DOHH2 (cell line): ENCODE data around the gene NDUFC2.
"Not testable (repeated sequence)": the region's sequence is repeated elsewhere in the genome, so short reads cannot be mapped to it uniquely, and the experiment has no call there.

ENCODE experiments used
- H3F3A ChIP-seq: fragments of 200-600 bp; sonication (generic), shearing (Covaris generic); 2 replicates; pipeline ENCODE4 v1.6.0; 2016; ENCODE audit warnings: antibody characterized with exemption, mild to moderate bottlenecking; ENCODE audit not compliant: control insufficient read depth, insufficient read depth
- H3K27ac ChIP-seq: fragments of 200-600 bp; sonication (generic); 2 replicates; pipeline ENCODE4 v1.5.1; 2014; ENCODE audit warnings: low read depth, mild to moderate bottlenecking, low read length, moderate library complexity
- H3K27me3 ChIP-seq: fragments of 200-600 bp; sonication (generic); 2 replicates; pipeline ENCODE4 v1.6.1; 2014; ENCODE audit warnings: mild to moderate bottlenecking, low read length, mixed read lengths; ENCODE audit not compliant: control insufficient read depth
- H3K36me3 ChIP-seq: fragments of 200-600 bp; sonication (generic); 2 replicates; pipeline ENCODE4 v1.6.1; 2014; ENCODE audit warnings: mild to moderate bottlenecking, low read length, moderate library complexity, mixed read lengths; ENCODE audit not compliant: control insufficient read depth
- H3K4me1 ChIP-seq: fragments of 200-600 bp; sonication (generic); 2 replicates; pipeline ENCODE4 v1.6.1; 2014; ENCODE audit warnings: mild to moderate bottlenecking, low read length, mixed read lengths; ENCODE audit not compliant: control insufficient read depth
- H3K4me2 ChIP-seq: fragments of 200-600 bp; sonication (generic); 2 replicates; pipeline ENCODE4 v1.6.0; 2014; ENCODE audit warnings: mild to moderate bottlenecking, low read length, moderate library complexity
- H3K4me3 ChIP-seq: fragments of 200-600 bp; sonication (generic); 2 replicates; pipeline ENCODE4 v1.5.1; 2014; ENCODE audit warnings: mild to moderate bottlenecking, low read length, mixed read lengths
- H3K79me2 ChIP-seq: fragments of 200-600 bp; sonication (generic); 2 replicates; pipeline ENCODE4 v1.6.1; 2014; ENCODE audit warnings: mild to moderate bottlenecking, low read length, mixed read lengths; ENCODE audit not compliant: control insufficient read depth
- H3K9me2 ChIP-seq: fragments of 200-600 bp; sonication (generic); replicated peaks from 2 replicates; pipeline ENCODE4 v1.6.1; 2014; ENCODE audit warnings: mild to moderate bottlenecking, low read length, mixed read lengths; ENCODE audit not compliant: control insufficient read depth
- H3K9me3 ChIP-seq: fragments of 200-600 bp; sonication (generic); 2 replicates; pipeline ENCODE4 v1.6.1; 2014; ENCODE audit warnings: antibody characterized with exemption, low read length, mixed read lengths; ENCODE audit not compliant: control insufficient read depth, insufficient read depth
- H4K20me1 ChIP-seq: fragments of 200-600 bp; sonication (generic); 2 replicates; pipeline ENCODE4 v1.6.0; 2014; ENCODE audit warnings: low read depth, mild to moderate bottlenecking, antibody characterized with exemption, low read length, moderate library complexity; ENCODE audit not compliant: control insufficient read depth, insufficient read depth
- EZH2phosphoT487 ChIP-seq: fragments of 200-600 bp; sonication (generic); IDR thresholded peaks from 2 replicates; pipeline ENCODE4 v1.6.1; 2017; ENCODE audit warnings: borderline replicate concordance, mild to moderate bottlenecking, antibody characterized with exemption, low read length, moderate library complexity, mixed read lengths
- TF ChIP-seq, protein P1 (sequence below): fragments of 200-600 bp; sonication (generic); IDR thresholded peaks from one replicate; pipeline ENCODE4 v1.5.1; 2014; ENCODE audit warnings: antibody characterized with exemption, mild to moderate bottlenecking, low read depth, low read length; ENCODE audit not compliant: poor library complexity, severe bottlenecking

Gene NDUFC2

DNA sequence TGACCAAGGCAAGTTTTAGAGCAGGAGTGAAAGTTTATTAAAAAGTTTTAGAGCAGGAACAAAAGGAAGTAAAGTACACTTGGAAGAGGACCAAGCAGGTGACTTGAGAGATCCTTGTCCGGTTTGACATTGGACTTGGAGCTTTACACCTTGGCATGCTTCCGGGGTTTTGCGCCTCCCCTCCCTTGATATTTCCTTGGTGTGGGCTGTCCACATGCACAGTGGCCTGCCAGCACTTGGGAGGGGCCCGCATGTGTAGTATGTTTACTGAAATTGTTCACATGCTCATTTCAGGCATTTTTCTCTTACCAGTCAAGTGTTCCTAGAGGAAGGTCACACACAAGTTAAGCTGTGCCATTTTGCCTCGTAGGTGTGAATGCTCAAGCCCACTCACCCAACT is 35.0 kb downstream of the NDUFC2 start:
- Histone ChIP-seq H3K9me3 (no peaks in the 10 kb centered on the region), H3K27me3 (no peaks in the 10 kb centered on the region), H4K20me1 (no peaks in the 10 kb centered on the region), H3F3A (no peaks in the 10 kb centered on the region), H3K4me3 (no peak overlapping the region), H3K4me1 (peaks cover 12% of the 10 kb centered on the region), H3K36me3 (no peaks in the 10 kb centered on the region), H3K9me2 (no peaks in the 10 kb centered on the region), H3K79me2 (no peaks in the 10 kb centered on the region), H3K4me2 (no peak overlapping the region), H3K27ac (no peak overlapping the region)
- TF ChIP-seq, protein P1, sequence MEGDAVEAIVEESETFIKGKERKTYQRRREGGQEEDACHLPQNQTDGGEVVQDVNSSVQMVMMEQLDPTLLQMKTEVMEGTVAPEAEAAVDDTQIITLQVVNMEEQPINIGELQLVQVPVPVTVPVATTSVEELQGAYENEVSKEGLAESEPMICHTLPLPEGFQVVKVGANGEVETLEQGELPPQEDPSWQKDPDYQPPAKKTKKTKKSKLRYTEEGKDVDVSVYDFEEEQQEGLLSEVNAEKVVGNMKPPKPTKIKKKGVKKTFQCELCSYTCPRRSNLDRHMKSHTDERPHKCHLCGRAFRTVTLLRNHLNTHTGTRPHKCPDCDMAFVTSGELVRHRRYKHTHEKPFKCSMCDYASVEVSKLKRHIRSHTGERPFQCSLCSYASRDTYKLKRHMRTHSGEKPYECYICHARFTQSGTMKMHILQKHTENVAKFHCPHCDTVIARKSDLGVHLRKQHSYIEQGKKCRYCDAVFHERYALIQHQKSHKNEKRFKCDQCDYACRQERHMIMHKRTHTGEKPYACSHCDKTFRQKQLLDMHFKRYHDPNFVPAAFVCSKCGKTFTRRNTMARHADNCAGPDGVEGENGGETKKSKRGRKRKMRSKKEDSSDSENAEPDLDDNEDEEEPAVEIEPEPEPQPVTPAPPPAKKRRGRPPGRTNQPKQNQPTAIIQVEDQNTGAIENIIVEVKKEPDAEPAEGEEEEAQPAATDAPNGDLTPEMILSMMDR = no peak
- no peak for TF ChIP-seq EZH2phosphoT487

DNA sequence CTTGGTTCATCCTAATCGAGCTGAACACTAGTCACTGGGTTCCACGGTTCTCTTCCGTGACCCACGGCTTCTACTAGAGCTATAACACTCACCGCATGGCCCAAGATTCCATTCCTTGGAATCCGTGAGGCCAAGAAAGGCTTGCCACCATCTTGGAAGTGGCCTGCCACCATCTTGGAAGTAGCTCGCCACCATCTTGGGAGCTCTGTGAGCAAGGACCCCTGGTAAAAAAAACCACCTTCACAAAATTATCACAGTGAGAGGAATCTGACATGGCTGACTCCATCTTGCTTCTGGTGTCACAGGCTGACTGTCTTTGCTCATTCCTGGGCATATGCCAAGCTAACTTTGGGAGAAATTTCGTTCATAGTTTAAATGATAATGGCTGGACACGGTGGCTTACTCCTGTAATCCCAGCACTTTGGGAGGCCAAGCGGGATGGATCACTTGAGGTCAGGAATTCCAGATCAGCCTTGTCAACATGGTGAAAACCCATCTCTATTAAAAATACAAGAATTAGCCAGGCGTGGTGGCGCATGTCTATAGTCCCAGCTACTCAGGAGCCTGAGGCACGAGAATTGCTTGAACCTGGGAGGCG is 37.7 kb downstream of the NDUFC2 start:
- H3K9me2 ChIP-seq = no peaks in the 10 kb centered on the region
- H4K20me1 ChIP-seq = no peaks in the 10 kb centered on the region
- H3K36me3 ChIP-seq = no peaks in the 10 kb centered on the region
- no peaks in the 10 kb centered on the region for H3K9me3 ChIP-seq
- H3F3A ChIP-seq = no peaks in the 10 kb centered on the region
- no peak overlapping the region for H3K4me2 ChIP-seq
- TF ChIP-seq, protein P1 = no peak
- no peak for TF ChIP-seq EZH2phosphoT487
- no peak overlapping the region for H3K27ac ChIP-seq
- H3K79me2 ChIP-seq = no peaks in the 10 kb centered on the region
- no peak overlapping the region for H3K4me3 ChIP-seq
- H3K4me1 ChIP-seq = peaks cover 14% of the 10 kb centered on the region
- H3K27me3 ChIP-seq = no peaks in the 10 kb centered on the region

DNA sequence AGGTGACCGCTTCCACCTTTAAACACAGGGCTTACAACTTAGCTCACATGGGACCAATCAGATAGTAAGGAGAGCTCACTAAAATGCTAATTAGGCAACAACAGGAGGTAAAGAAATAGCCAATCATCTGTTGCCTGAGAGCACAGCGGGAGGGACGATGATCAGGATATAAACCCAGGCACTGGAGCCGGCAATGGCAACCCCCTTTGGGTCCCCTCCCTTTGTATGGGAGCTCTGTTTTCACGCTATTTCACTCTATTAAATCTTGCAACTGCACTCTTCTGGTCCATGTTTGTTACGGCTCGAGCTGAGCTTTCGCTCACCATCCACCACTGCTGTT is 38.3 kb downstream of the NDUFC2 start:
- not testable (repeated sequence) for H3K27ac ChIP-seq, H3K9me3 ChIP-seq, H4K20me1 ChIP-seq, H3K9me2 ChIP-seq, H3K79me2 ChIP-seq, H3K27me3 ChIP-seq, H3K4me2 ChIP-seq, H3F3A ChIP-seq, H3K36me3 ChIP-seq, H3K4me3 ChIP-seq
- peaks cover 14% of the 10 kb centered on the region for H3K4me1 ChIP-seq

DNA sequence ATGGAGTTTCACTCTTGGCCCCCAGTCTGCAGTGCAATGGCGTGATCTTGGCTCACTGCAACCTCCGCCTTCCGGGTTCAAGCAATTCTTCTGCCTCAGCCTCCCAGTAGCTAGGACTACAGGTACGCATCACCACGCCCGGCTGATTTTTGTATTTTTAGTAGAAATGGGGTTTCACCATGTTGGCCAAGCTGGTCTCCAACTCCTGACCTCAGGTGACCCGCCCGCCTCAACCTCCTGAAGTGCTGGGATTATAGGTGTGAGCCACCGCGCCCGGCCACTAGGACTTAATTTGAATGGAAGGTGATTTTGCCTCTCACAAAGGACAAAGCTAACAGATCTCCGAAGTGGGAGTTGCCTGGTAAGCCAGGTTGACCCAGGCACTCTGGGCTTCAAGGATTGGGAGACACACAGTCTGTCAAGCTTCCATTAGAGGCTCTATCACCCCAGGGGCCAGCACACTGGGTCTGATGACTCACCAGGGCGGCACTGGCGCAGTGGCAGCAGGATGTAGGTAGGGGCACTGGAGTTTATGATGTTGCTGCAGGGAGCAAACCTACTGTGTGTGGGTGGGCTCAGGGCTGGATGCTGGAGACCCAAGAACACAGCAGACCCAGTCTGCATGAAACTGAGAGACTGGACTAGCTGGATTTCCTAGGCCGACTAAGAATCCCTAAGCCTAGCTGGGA is 38.8 kb downstream of the NDUFC2 start:
- no peak overlapping the region for H3K27ac ChIP-seq
- no peaks in the 10 kb centered on the region for H3K36me3 ChIP-seq
- TF ChIP-seq, protein P1 = no peak
- TF ChIP-seq EZH2phosphoT487 = no peak
- H3F3A ChIP-seq = no peaks in the 10 kb centered on the region
- H3K9me2 ChIP-seq = no peaks in the 10 kb centered on the region
- no peaks in the 10 kb centered on the region for H4K20me1 ChIP-seq
- H3K79me2 ChIP-seq = no peaks in the 10 kb centered on the region
- H3K4me3 ChIP-seq = no peak overlapping the region
- no peaks in the 10 kb centered on the region for H3K9me3 ChIP-seq
- peaks cover 11% of the 10 kb centered on the region for H3K4me1 ChIP-seq
- H3K4me2 ChIP-seq = no peak overlapping the region
- H3K27me3 ChIP-seq = no peaks in the 10 kb centered on the region
